Measurements from ENCODE around the gene XBP1.

DNA sequence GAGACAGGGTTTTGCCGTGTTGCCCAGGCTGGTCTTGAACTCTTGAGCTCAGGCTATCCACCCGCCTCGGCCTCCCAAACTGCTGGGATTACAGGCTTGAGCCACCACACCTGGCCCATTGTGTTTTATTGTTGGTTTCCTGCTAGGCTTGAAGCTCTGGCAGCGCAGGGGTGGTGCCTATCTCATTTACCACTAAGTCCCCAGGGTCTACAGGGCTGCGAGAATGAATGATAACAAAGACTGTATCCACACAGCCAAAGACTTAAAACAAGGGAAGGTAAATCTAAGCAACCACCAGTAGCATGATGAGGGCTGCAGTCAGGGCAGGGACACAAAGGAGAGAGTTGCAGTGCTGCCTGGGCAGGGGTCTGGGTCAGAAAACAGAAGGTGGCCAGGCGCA, 37.3 kb upstream of the XBP1 start:
- TF ChIP-seq, protein P1, sequence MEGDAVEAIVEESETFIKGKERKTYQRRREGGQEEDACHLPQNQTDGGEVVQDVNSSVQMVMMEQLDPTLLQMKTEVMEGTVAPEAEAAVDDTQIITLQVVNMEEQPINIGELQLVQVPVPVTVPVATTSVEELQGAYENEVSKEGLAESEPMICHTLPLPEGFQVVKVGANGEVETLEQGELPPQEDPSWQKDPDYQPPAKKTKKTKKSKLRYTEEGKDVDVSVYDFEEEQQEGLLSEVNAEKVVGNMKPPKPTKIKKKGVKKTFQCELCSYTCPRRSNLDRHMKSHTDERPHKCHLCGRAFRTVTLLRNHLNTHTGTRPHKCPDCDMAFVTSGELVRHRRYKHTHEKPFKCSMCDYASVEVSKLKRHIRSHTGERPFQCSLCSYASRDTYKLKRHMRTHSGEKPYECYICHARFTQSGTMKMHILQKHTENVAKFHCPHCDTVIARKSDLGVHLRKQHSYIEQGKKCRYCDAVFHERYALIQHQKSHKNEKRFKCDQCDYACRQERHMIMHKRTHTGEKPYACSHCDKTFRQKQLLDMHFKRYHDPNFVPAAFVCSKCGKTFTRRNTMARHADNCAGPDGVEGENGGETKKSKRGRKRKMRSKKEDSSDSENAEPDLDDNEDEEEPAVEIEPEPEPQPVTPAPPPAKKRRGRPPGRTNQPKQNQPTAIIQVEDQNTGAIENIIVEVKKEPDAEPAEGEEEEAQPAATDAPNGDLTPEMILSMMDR (IDR thresholded peaks at IDR 0.05; ENCODE audit: insufficient read depth, low read length, poor library complexity, severe bottlenecking): no peak
- TF ChIP-seq EZH2phosphoT487 (conservative IDR thresholded peaks at IDR 0.05; ENCODE audit: low read length): no peak
